HG03064 (cell line): ENCODE results near the gene DPM3.
"Not testable (repeated sequence)": the region's sequence is repeated elsewhere in the genome, so short reads cannot be mapped to it uniquely, and the experiment has no call there.

Experiments
- ATAC-seq: cut with Tn5 transposase; IDR thresholded peaks from one replicate; pipeline ENCODE4 v1.9.1; 2021; ENCODE audit warnings: low read depth; ENCODE audit not compliant: unreplicated experiment

Gene DPM3

GRCh38 chr1:155162631-155163030 lies 22.3 kb upstream of the DPM3 start:
- not testable (repeated sequence) for ATAC-seq

GRCh38 chr1:155160128-155160527 lies 19.8 kb upstream of the DPM3 start:
- no peak for ATAC-seq

GRCh38 chr1:155158991-155159390 lies 18.7 kb upstream of the DPM3 start:
- ATAC-seq, result no peak

- not testable (repeated sequence) for ATAC-seq
Observed at GRCh38 chr1:155155996-155156643, 15.8 kb upstream of the DPM3 start.

- no peak for ATAC-seq
Observed at GRCh38 chr1:155145491-155145890, 5.2 kb upstream of the DPM3 start.

GRCh38 chr1:155141749-155142148 lies 1.4 kb upstream of the DPM3 start:
- ATAC-seq, result no peak

- ATAC-seq, result no peak
Observed at GRCh38 chr1:155140630-155140953, 261 bp upstream of the DPM3 start.

GRCh38 chr1:155137154-155137949 lies 3.0 kb downstream of the DPM3 start:
- ATAC-seq, result no peak

GRCh38 chr1:155136748-155137147 lies 3.6 kb downstream of the DPM3 start:
- ATAC-seq, result no peak

GRCh38 chr1:155135415-155136028 lies 4.8 kb downstream of the DPM3 start, which contains the start of gene SLC50A1:
SLC50A1 (plus strand) TSS chr1:155135852; CDS start chr1:155135912, 60 bp downstream.
- peak; percentile 50 for ATAC-seq

GRCh38 chr1:155134880-155135414 lies 5.4 kb downstream of the DPM3 start:
- no peak for ATAC-seq

GRCh38 chr1:155134322-155134721 lies 6.0 kb downstream of the DPM3 start:
- no peak for ATAC-seq

GRCh38 chr1:155133799-155134281 lies 6.5 kb downstream of the DPM3 start:
- ATAC-seq, result no peak

GRCh38 chr1:155131856-155132255 lies 8.5 kb downstream of the DPM3 start:
- ATAC-seq, result no peak

GRCh38 chr1:155131285-155131684 lies 9.0 kb downstream of the DPM3 start:
- no peak for ATAC-seq

- no peak for ATAC-seq
Observed at GRCh38 chr1:155130272-155131006, 9.9 kb downstream of the DPM3 start.

GRCh38 chr1:155128755-155129473 lies 11.4 kb downstream of the DPM3 start:
- ATAC-seq, result no peak

GRCh38 chr1:155127967-155128754 lies 12.2 kb downstream of the DPM3 start:
- ATAC-seq, result no peak
